AG08395 (cell line): ENCODE data around the gene MRPL41.
"Not testable (repeated sequence)": the region's sequence is repeated elsewhere in the genome, so short reads cannot be mapped to it uniquely, and the experiment has no call there.

Experiments used
- DNase-seq: peaks from one replicate; pipeline ENCODE4 v3.0.0; 2012; ENCODE audit warnings: mixed read lengths, low spot score

MRPL41 gene

GRCh38 chr9:137553654-137554053 is 2.0 kb downstream of the MRPL41 start:
- DNase-seq = not testable (repeated sequence)

GRCh38 chr9:137554349-137554748 is 2.7 kb downstream of the MRPL41 start:
- DNase-seq = no peak

- DNase-seq = no peak
Observed at GRCh38 chr9:137555179-137555578, 3.5 kb downstream of the MRPL41 start.

- DNase-seq = no peak
Observed at GRCh38 chr9:137556069-137556838, 4.6 kb downstream of the MRPL41 start.

GRCh38 chr9:137558127-137558526 is 6.4 kb downstream of the MRPL41 start:
- DNase-seq = no peak

- no peak for DNase-seq
Observed at GRCh38 chr9:137564134-137564533, 12.5 kb downstream of the MRPL41 start.

GRCh38 chr9:137564817-137565411 is 13.2 kb downstream of the MRPL41 start:
- no peak for DNase-seq

- DNase-seq = not testable (repeated sequence)
Observed at GRCh38 chr9:137568445-137568844, 16.8 kb downstream of the MRPL41 start.

- DNase-seq = no peak
Observed at GRCh38 chr9:137569609-137570203, 18.0 kb downstream of the MRPL41 start.

- DNase-seq = no peak
Observed at GRCh38 chr9:137570566-137570965, 18.9 kb downstream of the MRPL41 start.

GRCh38 chr9:137574192-137574591 is 22.5 kb downstream of the MRPL41 start:
- DNase-seq = no peak

- no peak for DNase-seq
Observed at GRCh38 chr9:137575364-137575715, 23.7 kb downstream of the MRPL41 start.

GRCh38 chr9:137575716-137576411 is 24.2 kb downstream of the MRPL41 start:
- DNase-seq = no peak

GRCh38 chr9:137578518-137579258 is 27.0 kb downstream of the MRPL41 start, which contains the start of gene DPH7:
DPH7 (minus strand) TSS chr9:137578925; CDS start chr9:137578777, 148 bp downstream.
- peak; percentile 98 for DNase-seq

GRCh38 chr9:137579259-137579604 is 27.6 kb downstream of the MRPL41 start:
- DNase-seq = peak; percentile 19

GRCh38 chr9:137580209-137580953 is 28.7 kb downstream of the MRPL41 start:
- no peak for DNase-seq

- no peak for DNase-seq
Observed at GRCh38 chr9:137580954-137581322, 29.3 kb downstream of the MRPL41 start.

GRCh38 chr9:137581361-137582285 is 29.9 kb downstream of the MRPL41 start:
- DNase-seq = no peak

- no peak for DNase-seq
Observed at GRCh38 chr9:137582286-137582860, 30.7 kb downstream of the MRPL41 start.

GRCh38 chr9:137583347-137583746 is 31.7 kb downstream of the MRPL41 start:
- DNase-seq = no peak
